ENCODE data around the gene GOLGA6A.
"Not testable (repeated sequence)": the region's sequence is repeated elsewhere in the genome, so short reads cannot be mapped to it uniquely, and the experiment has no call there.

The GOLGA6A gene

DNA sequence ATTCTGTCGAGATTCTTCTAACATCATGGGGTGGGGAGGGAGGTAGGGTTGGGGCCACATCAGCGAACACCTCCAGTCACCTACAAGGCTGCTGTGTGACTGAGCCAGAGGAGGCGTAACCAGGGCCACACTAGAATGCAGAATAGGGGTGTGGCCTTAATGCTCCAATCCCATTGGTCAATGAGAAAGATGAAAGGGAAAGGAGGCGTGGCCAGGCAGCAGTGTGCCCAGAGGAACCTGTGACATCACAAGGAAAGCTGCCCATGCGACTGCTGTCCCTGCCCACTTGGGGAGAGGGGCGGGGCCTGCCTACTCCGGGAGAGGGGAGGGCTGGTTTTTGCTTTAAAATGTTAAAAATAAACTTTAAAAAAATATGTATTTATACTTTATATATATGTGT, at the start of gene GOLGA6A:
Gene GOLGA6A, minus strand, starts transcription at position 101 of the 400 bp plus-strand sequence. Its CDS starts 41 bp downstream, at position 60.
- in situ Hi-C loops (cut with HindIII; ENCODE audit: low sequenced_read_pairs); DNase-seq (ENCODE audit: low read depth); H3K4me3 ChIP-seq (ENCODE audit: low read depth, low read length): not testable (repeated sequence)

- TF ChIP-seq, protein P1, sequence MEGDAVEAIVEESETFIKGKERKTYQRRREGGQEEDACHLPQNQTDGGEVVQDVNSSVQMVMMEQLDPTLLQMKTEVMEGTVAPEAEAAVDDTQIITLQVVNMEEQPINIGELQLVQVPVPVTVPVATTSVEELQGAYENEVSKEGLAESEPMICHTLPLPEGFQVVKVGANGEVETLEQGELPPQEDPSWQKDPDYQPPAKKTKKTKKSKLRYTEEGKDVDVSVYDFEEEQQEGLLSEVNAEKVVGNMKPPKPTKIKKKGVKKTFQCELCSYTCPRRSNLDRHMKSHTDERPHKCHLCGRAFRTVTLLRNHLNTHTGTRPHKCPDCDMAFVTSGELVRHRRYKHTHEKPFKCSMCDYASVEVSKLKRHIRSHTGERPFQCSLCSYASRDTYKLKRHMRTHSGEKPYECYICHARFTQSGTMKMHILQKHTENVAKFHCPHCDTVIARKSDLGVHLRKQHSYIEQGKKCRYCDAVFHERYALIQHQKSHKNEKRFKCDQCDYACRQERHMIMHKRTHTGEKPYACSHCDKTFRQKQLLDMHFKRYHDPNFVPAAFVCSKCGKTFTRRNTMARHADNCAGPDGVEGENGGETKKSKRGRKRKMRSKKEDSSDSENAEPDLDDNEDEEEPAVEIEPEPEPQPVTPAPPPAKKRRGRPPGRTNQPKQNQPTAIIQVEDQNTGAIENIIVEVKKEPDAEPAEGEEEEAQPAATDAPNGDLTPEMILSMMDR (IDR thresholded peaks at IDR 0.05; ENCODE audit: low read depth, low read length, missing control alignments) = no peak
- DNase-seq (ENCODE audit: low read depth) = no peak
- in situ Hi-C loops (cut with HindIII; ENCODE audit: low sequenced_read_pairs) = no loop called here
- H3K4me3 ChIP-seq (ENCODE audit: low read depth, low read length) = no peak overlapping the region
Measured at GRCh38 chr15:74131628-74132413, 49.5 kb upstream of the GOLGA6A start.

GRCh38 chr15:74130849-74131627, 48.7 kb upstream of the GOLGA6A start:
- TF ChIP-seq, protein P1 (IDR thresholded peaks at IDR 0.05; ENCODE audit: low read depth, low read length, missing control alignments) = no peak
- in situ Hi-C loops (cut with HindIII; ENCODE audit: low sequenced_read_pairs) = no loop called here
- DNase-seq (ENCODE audit: low read depth) = no peak
- no peak overlapping the region for H3K4me3 ChIP-seq (ENCODE audit: low read depth, low read length)

GRCh38 chr15:74130155-74130848, 48.0 kb upstream of the GOLGA6A start, which contains the start of gene ISLR2:
Gene ISLR2 (plus strand): TSS chr15:74130586. CDS start chr15:74132755, 2,169 bp downstream.
- TF ChIP-seq, protein P1 (IDR thresholded peaks at IDR 0.05; ENCODE audit: low read depth, low read length, missing control alignments) = no peak
- in situ Hi-C loops (cut with HindIII; ENCODE audit: low sequenced_read_pairs) = no loop called here
- no peak for DNase-seq (ENCODE audit: low read depth)
- no peak within 1 kb of the TSS for H3K4me3 ChIP-seq (ENCODE audit: low read depth, low read length)

DNA sequence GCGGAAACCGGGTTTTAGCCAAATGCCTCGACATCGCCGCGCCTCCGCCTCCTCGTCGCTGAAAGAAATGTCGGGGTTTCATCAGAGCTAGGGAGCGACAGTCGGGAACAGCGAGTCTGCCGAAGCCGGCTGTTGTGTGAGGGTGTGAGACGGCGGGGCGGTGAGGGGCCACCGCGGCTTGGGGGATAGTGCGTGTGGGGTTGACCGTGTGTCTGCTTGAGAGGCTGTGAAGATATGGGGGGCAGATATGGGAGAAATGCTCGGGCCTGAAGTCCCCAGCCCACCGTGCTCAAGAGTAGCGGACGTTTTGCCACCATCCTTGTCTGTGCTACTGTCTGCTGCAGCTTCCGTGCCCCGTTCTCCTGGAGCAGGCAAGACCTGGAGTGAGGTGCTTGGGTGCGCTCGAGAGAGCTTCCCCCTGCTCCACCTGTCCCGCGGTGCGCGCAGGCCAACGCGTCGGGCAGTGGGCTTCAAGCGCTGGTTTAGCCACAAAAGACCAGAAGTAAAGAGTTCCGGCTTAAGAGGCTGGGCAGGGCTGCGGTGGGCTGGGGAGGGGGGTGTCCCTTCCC, 47.3 kb upstream of the GOLGA6A start:
- in situ Hi-C loops (cut with HindIII; ENCODE audit: low sequenced_read_pairs) = no loop called here
- H3K4me3 ChIP-seq (ENCODE audit: low read depth, low read length) = no peak overlapping the region
- DNase-seq (ENCODE audit: low read depth) = no peak
- TF ChIP-seq, protein P1 (IDR thresholded peaks at IDR 0.05; ENCODE audit: low read depth, low read length, missing control alignments) = no peak

- TF ChIP-seq, protein P1 (IDR thresholded peaks at IDR 0.05; ENCODE audit: low read depth, low read length, missing control alignments) = no peak
- in situ Hi-C loops (cut with HindIII; ENCODE audit: low sequenced_read_pairs) = no loop called here
- H3K4me3 ChIP-seq (ENCODE audit: low read depth, low read length) = no peak overlapping the region
- no peak for DNase-seq (ENCODE audit: low read depth)
Measured at GRCh38 chr15:74128785-74129585, 46.6 kb upstream of the GOLGA6A start.
